GM19238 (cell line): ENCODE measurements around the gene NACC2.

Source experiments
- DNase-seq: peaks from one replicate; pipeline ENCODE4 v3.0.0; 2011; ENCODE audit warnings: low spot score; ENCODE audit not compliant: insufficient read length

The NACC2 gene

DNA sequence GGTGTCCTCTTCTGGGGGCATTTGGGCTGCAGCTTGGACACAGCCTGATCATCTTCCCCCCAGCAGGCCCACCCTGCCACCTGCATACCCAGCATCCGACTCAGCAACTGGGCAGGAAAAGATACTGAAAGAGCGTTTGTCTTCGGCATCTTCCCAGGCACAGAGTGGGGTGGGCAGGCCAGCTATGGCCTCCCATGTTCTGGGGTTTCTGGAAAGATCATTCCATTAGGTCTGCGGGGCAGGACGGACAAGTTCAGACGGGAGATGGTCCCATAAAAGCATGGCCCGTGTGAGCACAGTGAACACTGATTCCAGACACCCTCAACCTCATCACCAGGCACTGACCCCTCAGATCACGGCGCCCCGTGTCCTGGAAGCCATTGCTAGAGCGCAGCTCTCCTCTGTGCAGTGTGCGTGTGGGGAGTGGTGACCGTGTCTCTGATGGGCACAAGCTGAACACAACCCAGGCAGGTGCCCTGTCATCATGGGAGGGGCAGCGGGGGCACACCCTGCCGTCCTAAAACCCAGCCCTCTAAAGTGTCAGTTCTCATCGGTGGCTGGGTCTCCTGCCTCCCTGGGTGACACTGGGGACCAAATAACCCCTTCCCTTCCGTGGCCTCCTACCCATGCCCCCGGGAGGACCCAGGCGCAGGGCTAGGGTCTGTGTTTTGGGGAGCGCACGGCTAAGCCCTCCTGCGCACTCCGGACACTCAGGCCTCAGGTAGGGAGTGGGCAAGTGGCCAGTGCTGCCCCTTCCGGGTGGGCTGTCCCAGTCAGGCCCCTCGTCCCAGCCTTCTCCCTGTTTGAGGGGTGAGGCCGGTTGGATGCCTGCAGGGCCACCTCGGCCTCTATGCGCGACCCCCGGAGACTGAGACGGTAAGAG is 36.8 kb upstream of the NACC2 start:
- DNase-seq: no peak

DNA sequence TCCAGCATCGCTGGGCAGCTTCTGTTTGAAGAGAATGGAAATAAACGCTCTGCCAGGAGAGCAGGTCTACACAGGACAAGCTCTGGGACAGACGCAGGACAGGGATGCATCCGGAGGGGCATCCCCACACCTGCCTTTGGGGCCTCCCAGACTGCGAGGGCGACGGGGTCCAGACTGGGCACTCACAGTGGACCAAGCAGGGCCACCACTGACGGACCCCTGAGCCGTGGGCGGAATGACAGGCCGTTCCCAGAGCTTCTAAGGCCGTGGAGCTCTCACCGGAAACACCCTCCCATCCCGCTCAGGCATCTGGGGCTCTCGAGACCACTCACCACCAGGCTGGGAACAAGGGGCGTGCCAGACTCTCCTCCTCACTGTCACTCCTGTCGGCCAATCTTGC is 34.1 kb upstream of the NACC2 start:
- DNase-seq: no peak

DNA sequence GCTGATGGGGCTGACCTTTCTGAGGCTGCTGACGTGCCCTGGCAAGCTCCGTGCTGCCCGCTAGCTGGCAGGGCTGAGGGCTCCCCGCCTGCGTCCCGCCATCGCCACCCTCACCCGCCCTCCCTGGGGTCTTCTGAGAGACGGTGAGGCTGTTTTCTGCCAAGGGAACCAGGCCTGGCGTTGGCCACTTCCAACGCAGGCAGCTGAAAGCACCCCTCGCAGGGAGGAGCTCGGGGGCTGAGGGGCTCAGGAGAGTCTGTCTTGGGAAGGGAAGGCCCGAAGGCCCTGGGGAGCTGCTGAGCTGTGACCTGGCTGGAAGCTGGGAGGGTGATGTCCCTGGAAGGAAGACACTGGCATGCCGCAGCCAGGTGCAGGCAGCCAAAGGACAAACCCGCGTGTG is 33.3 kb upstream of the NACC2 start:
- no peak for DNase-seq

DNA sequence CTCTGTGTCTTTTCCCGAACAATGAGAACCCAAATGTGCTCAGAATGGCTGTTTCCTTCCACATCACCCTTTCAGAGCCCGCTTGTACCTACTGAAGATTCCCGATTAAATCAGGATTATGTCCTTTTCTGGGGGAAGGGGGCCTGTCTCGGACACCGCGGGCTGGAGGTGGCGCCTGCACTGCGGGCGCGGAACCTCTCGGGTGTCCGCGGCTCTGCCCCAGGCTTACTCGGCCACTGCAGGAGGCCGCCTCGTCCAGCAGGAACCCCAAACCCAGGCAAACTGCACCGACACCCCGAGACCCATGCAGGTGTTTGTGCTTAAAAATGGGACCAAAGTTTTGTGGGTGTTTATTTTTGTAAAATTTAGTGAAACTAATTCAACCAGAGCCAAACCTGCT is 32.2 kb upstream of the NACC2 start:
- DNase-seq: no peak

DNA sequence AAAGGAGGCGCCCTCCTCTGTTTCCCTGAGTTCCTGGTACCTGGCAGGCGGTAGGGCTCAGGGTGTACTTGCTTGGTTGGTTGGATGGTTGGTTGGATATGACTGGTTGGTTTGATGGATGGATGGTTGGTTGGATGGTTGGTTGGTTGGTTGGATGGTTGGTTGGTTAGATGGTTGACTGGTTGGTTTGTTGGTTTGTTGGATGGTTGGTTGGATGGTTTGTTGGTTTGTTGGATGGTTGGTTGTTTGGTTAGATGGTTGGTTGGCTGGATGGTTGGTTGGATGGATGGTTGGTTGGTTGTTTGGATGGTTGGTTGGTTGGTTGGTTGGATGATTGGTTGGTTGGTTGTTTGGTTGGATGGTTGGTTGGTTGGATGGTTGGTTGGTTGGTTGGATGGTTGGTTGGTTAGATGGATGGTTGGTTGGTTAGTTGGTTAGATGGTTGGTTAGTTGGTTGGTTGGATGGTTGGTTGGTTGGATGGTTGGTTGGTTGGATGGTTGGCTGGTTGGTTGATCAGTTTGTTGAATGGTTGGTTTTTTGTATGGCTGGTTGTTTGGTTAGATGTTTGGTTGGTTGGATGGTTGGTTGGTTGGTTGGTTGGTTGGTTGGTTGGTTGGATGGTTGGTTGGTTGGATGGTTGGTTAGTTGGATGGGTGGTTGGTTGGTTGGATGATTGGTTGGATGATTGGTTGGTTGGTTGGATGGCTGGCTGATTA is 30.0 kb upstream of the NACC2 start:
- no peak for DNase-seq

DNA sequence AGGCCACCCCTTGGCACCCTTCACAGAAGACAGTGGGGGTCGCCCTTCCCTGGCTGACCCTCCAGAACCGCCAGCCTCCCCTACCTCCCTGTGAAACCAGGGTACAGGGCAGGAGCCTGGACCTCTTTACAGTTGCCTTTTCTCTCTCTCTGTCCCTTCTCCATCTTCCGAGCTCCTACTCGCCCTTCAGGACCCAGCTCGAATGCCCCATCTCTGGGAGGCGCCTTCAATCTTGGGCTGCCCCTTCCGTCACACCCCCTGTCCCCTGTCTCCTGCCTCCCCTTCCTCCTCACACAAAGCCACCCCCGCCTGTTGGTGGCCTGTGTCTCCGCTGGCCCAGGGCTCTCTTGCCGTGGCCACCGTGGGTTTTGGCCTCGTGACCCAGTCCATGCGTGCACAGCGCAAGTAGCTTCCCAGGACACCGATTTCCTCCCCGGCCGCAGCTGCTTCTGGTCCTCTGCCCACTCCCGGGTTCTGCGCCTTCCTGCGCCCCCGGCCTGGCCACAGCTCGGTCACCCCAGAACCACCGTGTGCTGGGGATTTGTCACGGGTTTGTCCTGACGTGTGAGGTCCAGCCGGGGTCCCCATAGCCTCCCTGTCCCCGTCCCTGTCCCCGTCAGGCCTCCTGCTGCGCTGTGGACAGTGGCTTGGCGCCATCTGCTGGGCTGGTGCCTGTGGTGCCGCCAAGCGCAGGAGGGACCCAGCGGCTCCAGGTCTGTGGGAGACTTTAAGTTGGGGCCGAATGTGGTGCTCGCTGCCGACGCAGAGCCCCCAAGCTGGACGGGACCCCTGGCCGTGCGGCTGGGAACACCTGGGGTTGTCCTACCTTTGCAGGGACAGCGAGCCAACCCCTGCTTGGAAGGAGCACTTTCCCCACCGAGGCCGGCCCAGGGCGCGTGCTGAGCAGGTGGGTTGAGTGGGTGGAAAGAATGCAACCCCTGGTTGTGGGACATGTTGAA is 27.6 kb upstream of the NACC2 start:
- peak; percentile 83 for DNase-seq

DNA sequence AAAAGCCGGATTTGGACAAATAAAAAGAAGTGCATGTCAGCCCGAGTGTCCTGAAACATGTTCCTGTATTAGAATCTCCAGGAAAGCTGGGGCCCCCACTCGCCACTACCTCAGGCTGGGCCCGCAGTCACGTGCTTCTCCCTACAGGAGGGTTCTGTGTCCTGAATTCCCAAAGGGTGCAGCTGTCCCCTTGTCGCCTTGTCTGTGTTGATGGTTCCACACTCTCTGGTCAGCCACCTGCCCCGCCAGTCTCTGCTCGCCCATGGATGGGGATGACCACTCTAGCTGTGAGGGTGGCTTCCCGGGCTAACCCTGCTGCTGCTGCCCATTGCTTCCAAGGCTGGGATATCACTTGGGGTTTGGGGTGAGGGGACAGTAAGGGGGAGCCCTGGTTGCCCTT is 26.7 kb upstream of the NACC2 start:
- DNase-seq: no peak

DNA sequence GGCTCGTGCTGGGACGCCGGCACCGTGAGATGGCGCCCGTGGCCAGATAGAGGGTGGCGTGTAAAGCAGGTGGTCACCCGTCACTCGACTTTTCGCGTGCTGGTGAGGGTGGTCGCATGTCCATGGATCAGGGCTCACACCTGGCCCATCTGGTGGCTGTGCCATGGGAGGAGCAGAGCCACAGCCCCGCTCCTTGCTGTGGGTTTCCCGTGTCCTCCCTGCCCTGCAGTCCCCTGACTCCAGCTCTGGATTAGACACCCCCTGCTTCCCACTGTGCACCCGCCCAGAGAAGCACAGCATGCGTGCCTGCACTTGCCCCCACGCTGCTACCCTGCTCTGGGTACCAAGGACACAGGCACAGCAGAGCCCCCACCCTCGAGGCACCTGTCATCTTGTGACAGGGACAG is 25.4 kb upstream of the NACC2 start:
- no peak for DNase-seq

DNA sequence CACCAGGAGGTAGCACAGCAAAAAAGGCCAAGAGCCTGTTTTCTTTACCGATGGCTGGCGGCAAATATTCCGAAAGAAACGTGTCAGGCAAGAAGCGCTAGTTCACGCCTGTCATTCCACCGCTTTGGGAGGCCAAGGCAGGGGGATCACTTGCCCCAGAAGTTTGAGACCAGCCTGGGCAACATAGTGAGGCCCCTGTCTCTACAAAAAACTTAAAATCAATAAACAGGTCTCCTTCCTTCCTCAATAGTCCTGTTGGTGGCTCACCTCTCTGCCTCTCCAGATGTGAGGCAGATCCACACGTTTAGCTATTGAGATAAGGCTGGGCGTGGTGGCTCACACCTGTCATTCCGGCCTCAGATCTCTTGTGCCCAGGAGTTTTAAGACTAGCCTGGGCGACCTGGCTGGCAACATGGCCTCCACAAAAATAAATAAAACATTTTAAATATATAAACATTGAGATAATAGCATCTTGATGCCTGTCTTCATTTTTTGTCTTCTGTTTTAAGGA is 24.8 kb upstream of the NACC2 start:
- no peak for DNase-seq

DNA sequence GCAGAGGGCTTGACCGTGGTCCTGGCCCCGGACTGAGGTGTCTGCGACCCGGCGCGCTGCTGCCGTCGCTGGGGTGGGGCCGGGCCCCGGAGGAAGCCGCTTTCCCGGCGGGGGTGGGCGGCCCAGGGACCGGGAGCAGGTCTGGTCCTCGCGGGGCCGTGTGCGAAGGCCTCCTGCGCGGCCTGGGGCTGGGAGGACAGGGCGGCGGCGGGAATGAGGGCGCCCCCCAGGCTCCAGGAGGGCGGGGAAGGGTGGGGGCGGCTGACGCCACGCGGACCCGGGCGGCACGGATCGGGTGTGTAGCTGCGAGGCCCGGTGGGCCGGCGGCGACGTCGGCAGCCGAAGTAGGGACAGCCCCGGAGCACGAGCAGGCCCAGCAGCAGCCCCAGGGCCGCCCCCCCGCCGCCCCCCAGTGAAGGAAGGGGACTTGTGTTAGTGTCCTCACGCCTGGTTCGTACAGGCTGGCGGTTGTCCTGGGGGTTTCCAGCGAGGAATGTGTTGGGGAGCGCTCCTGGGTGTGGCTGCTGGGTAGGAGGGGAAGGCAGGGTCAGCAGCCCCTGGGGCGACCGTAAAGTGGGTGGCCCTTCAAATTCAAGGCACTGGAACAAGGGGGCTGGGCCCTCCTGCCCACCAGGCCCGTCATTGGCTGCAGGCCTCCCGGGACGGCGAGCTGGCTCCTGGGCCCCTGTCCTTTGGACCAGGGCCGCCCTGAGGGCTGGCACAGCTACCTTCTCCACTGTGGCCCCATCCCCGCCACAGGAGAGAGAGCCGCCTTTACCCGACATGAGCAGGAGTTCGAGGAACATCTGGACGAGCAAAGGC is 24.2 kb upstream of the NACC2 start:
- DNase-seq: no peak

DNA sequence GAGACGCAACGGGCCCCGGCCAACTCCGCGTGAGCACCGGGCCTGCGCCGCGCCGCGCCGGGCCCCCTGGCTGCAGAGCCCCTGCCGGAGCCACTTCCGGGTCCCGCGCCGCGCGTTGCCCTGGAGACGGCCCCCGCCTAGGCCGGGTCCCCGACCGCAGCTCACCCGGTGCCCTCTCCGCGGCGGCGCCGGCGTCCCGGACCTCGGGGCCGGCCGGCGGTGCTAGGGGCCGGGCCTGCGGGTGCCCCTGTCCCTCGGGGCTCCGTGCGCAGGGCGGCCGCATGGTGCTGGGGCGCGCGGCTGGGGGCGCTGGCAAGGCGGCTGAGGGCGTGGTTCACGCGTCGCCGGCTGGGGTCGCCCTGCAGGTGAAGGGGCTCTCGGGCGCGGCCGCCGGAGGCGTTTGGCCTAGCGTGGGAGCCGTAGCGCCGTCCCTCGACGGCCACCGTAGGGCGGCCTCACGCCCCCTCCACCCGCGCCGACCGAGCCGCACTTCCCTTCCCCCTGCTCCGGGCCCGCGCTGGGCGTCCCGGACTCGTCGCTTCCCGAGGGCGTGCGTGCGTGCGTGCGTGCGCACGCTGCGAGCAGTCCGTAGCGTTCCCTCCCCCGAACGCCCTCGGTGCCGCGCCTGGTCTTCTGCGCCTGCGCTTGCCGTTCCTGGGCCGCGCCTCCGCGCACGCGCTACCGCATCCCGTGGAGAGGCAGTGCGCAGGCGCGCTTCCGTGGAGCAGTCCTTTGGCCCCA is 23.4 kb upstream of the NACC2 start, which contains the start of gene TMEM250:
Gene TMEM250 (minus strand): TSS at position 556 of the 741 bp plus-strand sequence. CDS start 1,975 bp downstream, outside the sequence.
- DNase-seq: peak; percentile 98

DNA sequence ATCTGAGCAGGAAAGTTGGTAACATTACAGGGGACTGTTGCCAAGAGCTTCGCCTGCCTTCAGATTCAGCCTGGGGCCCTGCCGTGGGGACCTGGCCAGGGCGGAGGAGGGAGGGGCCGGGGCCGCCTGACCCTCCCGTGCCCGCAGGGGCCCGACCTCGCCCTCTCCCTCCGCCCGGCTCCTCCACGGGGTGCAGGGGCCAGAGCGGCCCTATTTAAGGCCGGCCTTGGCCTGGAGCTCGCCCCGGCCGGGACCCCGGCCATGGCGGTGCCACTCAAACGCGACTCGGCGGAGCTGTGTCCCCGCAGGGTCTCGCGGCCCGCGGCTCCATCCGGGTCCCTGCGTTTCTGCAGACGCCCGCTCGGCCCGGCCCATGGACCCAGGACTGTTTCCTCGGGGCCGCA is 22.8 kb upstream of the NACC2 start:
- DNase-seq: no peak

DNA sequence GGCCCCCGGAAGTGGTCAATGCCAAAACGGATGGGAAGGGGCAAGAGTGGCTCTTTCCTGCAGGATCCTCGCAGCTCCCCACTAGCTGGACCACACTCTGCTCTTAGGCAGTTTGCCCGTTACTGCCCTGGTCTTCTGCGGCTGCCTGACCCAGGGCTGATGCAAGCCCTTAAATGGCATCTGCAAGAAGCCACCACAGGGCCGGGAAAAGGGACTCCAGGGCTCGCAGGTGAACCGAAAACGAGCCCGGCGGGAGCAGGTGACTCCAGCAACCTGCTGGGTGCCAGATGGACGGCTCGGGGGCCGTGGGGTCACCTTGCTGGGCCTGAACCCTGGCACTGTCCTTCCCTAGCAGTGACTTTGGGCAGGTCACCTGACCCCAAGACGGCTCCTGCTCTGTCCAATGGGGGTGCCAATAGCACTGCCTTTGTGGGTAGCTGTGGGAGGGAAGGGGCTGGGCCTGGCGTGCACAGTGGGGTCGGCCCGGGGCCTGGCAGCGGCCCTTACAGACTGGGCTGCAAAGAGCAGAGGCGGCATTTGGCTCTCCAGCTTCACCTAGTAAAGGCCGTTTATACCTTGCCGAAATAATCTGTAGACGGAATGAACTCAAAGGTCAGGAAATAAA is 22.3 kb upstream of the NACC2 start:
- no peak for DNase-seq

DNA sequence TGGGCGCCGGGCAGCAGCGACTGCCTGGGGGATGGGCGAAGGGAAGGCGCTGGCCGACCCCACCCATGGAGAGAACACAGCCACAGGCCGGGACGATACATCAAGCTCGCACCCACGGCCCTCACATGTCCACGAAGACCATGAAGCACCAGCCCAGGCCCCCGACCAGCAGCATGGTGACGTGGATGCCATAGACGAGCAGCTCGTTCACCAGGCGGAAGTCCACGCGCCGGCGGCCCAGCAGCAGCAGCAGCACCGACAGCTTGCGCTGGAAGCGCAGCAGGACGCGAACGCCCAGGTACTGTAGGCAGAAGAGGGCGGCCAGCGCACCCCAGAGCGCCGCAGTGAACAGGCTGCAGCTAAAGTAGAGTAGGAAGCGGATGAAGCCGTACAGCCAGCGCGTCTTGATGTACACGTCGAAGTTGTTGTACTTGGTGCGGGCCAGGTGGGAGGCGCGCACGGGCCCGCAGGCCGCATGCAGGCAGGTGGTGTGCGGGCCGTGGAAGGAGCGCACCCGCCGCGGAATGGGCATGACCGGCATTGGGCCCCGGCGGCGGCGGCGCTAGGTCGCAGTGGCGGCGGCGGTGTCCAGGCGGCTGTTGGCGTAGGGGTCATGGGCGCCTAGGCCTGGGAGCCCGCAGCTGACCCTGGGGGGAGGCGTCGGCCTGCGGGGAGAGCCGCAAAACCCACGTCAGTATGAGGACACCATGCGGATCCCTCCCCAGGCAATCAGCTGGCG is 21.4 kb upstream of the NACC2 start:
- DNase-seq: no peak

DNA sequence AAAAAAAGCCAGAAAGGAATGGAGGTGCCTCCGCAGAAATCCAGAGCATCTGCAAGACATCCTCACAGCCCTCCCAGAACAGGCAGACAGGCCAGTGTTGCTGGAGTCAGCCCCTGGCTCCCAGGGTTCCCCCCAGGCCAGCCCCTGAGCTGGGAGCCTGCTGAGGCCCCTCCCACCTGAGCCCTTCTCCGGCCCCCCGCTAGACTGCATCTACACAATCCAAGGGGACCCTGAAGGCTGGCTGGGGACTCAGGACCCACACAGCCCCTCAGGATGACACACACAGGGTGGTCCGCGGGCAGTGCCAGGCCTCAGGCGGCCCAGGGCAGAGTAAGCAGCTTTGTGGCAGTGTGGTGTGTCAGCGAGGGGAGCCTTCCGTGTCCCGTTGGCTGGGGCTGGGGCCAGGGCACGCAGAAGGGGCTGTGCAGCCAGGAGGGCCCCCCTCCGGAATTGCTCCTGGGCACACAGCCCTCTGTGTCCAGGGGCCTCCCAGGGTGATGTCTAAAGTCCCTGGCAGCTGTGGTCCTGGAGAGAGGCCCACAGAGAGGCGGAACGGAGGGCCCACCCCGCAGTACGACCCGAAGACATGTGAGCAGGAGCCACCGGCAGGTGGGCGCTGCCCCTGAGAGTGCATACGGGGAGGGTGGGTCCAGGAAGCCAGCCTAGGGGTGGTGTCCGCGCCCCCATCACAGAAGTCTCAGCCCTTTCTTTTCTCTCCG is 20.7 kb upstream of the NACC2 start:
- no peak for DNase-seq

DNA sequence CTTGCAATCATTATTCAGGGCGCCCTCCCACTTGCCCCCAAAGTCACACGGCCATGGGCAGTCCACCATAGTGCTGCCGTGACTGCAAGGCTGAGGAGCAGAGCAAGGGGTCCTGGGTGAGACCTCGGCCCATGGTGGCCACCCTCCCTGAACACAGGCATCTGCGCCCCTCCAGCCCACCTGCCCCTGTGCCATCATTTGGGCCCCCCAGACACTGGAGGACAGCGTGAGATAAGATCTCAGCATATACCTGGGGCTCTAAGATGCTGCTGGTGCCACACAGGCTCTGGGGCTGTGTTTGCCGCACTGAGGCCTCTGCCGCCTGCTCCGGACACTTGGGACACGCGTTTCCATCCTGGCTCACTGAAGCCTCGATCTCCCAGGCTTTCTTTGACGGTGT is 20.1 kb upstream of the NACC2 start:
- DNase-seq: no peak

DNA sequence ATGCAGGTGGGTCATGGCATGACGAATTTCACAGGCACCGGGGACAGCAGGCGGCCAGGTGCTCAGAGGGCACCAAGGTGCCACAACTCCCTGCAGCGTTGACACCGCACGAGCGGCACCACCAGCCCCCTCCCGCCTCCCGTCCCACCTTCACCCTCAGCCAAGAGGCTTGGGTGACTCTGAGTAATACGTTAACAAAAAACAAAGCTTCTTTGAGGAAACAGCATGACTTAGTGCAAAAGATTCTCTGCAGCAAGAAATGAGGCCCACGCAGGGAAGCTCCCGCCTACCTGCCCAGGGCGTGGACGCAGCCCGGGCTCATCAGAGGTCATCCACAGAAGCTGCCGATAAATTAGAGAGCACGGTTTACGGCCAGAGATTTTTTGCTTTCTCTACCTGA is 19.5 kb upstream of the NACC2 start:
- no peak for DNase-seq

DNA sequence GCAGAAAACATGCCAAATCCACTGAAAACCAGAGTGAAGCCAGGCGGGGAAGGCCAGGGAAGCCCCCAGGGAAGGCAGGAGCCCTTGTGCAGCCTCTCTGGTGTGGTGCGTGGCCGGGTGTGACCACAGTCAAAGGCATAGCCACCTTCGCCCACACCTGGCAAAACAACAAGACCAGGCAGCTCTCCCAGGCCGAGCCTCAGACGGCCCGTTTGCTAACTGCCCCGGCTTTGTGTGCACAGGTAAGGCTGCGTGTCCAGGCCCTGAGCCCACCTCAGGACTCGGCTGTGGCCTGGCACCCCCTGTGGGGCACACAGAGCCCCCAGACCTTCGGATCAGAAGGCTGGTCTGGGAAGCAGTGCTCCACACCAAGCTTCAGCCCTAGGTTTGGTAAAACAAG is 17.5 kb upstream of the NACC2 start:
- no peak for DNase-seq
